ENCODE results near the gene RAP1GAP2.
"Not testable (repeated sequence)": the region's sequence is repeated elsewhere in the genome, so short reads cannot be mapped to it uniquely, and the experiment has no call there.

Gene RAP1GAP2

DNA sequence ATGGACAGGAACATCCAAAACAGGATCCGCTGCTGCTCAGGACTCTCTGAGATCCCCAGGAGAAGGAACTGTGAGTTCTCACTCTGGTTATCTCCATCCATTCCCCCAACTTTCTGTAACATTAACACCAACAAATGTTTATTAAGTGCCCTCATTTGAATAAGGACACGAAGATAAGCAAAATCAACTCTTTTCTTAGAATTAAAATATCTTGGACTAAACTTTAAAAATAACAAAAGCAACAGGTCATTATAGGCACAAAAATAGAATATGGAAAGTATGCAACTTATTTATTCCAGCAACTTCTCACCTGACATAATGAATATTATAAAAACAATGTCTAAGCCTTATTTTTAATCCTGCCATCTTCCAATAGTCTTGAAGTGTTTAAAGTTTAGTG is 267.3 kb downstream of the RAP1GAP2 start, which contains the start of gene OR1D5:
OR1D5 (minus strand) TSS at position 101 of the 400 bp plus-strand sequence; CDS start at position 101, 0 bp downstream.
- DNase-seq, result not testable (repeated sequence)

DNA sequence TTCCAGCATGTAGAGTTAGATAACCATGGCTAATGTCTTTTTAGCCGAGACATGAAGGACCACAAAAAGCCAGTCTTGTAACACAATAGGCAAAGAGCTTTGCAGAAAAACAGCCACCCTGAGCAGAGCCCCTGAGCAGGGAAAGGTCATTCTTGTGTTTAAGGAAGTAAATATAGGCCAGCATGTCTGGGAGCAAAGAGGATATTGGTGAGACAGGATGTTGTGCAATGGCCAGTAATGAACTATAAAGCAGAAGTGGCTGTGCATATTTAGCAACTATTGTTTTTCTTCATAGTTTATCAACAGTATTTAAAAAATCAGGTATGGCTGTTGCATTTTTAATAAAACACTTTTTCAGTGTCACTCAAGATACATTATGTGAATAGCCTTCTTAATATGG is 269.0 kb downstream of the RAP1GAP2 start:
- DNase-seq, result not testable (repeated sequence)

DNA sequence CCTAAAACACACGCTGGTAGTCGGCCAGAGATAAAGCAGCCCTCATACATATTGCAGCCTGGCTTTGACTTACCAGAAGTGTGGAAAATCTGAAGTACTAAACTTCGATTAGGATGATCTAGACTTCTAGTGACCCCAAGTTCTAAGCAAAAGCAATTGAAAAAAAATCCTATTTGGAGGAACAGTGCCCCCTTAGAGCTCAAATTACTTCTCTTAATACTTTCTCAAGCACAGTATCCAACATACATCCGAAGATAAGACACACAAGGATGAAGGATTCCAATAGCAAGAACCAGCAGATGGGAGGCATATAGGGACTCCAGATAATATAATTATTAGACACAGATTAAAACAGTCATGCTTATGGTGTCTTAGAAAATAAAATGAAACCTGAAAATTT is 277.6 kb downstream of the RAP1GAP2 start:
- DNase-seq, result not testable (repeated sequence)
